Measurements from ENCODE around the gene NTSR1. TPM values are rescaled to one million over a fixed set of nuclear protein-coding genes. Genes with fewer than 3 reads are reported as not detected.

The NTSR1 gene
- polyA plus RNA-seq, 3 donors, result 0.35 to 2.5 (median 0.40) TPM

GRCh38 chr20:62754122-62754990 is 45.7 kb downstream of the NTSR1 start:
- no peak overlapping the region for H2AFZ ChIP-seq (ENCODE audit: insufficient read depth, low read depth, low read length, poor library complexity, severe bottlenecking)
- H3K4me2 ChIP-seq (replicated peaks; ENCODE audit: extremely low read depth, low read length, poor library complexity, severe bottlenecking), result no peak overlapping the region
- no peaks in the 10 kb centered on the region for H4K20me1 ChIP-seq (ENCODE audit: insufficient read depth, low read length)
- Mint-ChIP-seq H3K4me1 (peaks cover 11% of the 10 kb centered on the region), H3K4me3 (no peak overlapping the region), H3K27me3 (ENCODE audit: low read depth in 3 of 3) (peaks cover 6 to 15% (median 12%) of the 10 kb centered on the region in 3 donors), H3K9me3 (peaks cover 0 to 6% (median 0%) of the 10 kb centered on the region in 7 donors), H3K36me3 (peaks cover 2 to 18% of the 10 kb centered on the region in 2 donors), H3K27ac (no peak overlapping the region)
- no peak overlapping the region for H3K27ac ChIP-seq (ENCODE audit: low read depth in 1 of 2, low read length in 2 of 2)
- no peak for DNase-seq
- no peak overlapping the region for H3K9ac ChIP-seq (ENCODE audit: insufficient read depth, low read length, poor library complexity, severe bottlenecking)
- H3K79me2 ChIP-seq (ENCODE audit: insufficient read depth, low read length), result no peaks in the 10 kb centered on the region
- TF ChIP-seq CTCF (IDR thresholded peaks at IDR 0.05), result no peak
- peaks cover 12 to 14% of the 10 kb centered on the region in 2 donors for H3K4me1 ChIP-seq (ENCODE audit: control insufficient read depth in 1 of 2, insufficient read depth in 2 of 2, low read length in 2 of 2)
- no peak overlapping the region for H3K4me3 ChIP-seq (replicated peaks in 1 of 3; ENCODE audit: low read depth in 2 of 3, low read length in 3 of 3)
- H3K36me3 ChIP-seq (replicated peaks in 1 of 2; ENCODE audit: control insufficient read depth in 1 of 2, insufficient read depth in 2 of 2, low read length in 2 of 2), result no peaks in the 10 kb centered on the region
- 95% methylated on average over 29 of the region's 31 CpGs for WGBS (ENCODE audit: insufficient coverage)
- H3K9me3 ChIP-seq (replicated peaks in 1 of 2; ENCODE audit: control insufficient read depth in 1 of 2, insufficient read depth in 1 of 2, low read length in 2 of 2), result no peaks in the 10 kb centered on the region
- intact Hi-C loops (cut with micrococcal nuclease), result no loop called here
- H3K27me3 ChIP-seq (ENCODE audit: control insufficient read depth in 2 of 2, insufficient read depth in 2 of 2, low read length in 2 of 2), result no peaks in the 10 kb centered on the region

- Histone ChIP-seq H3K9ac (ENCODE audit: insufficient read depth, low read length, poor library complexity, severe bottlenecking) (no peak overlapping the region), H3K9me3 (replicated peaks in 1 of 2; ENCODE audit: control insufficient read depth in 1 of 2, insufficient read depth in 1 of 2, low read length in 2 of 2) (no peaks in the 10 kb centered on the region), H3K4me3 (replicated peaks in 1 of 3; ENCODE audit: low read depth in 2 of 3, low read length in 3 of 3) (no peak overlapping the region), H3K79me2 (ENCODE audit: insufficient read depth, low read length) (no peaks in the 10 kb centered on the region), H3K27ac (ENCODE audit: low read depth in 1 of 2, low read length in 2 of 2) (no peak overlapping the region), H3K36me3 (replicated peaks in 1 of 2; ENCODE audit: control insufficient read depth in 1 of 2, insufficient read depth in 2 of 2, low read length in 2 of 2) (no peaks in the 10 kb centered on the region), H3K4me1 (ENCODE audit: control insufficient read depth in 1 of 2, insufficient read depth in 2 of 2, low read length in 2 of 2) (peaks cover 12 to 17% of the 10 kb centered on the region in 2 donors), H4K20me1 (ENCODE audit: insufficient read depth, low read length) (no peaks in the 10 kb centered on the region), H3K27me3 (ENCODE audit: control insufficient read depth in 2 of 2, insufficient read depth in 2 of 2, low read length in 2 of 2) (no peaks in the 10 kb centered on the region), H3K4me2 (replicated peaks; ENCODE audit: extremely low read depth, low read length, poor library complexity, severe bottlenecking) (no peak overlapping the region), H2AFZ (ENCODE audit: insufficient read depth, low read depth, low read length, poor library complexity, severe bottlenecking) (no peak overlapping the region)
- 80% methylated on average over 1 of the region's 1 CpG for WGBS (ENCODE audit: insufficient coverage)
- DNase-seq, result no peak
- Mint-ChIP-seq H3K27ac (no peak overlapping the region), H3K4me1 (peaks cover 14% of the 10 kb centered on the region), H3K27me3 (ENCODE audit: low read depth in 3 of 3) (peaks cover 6 to 15% (median 12%) of the 10 kb centered on the region in 3 donors), H3K9me3 (peaks cover 0 to 5% (median 0%) of the 10 kb centered on the region in 7 donors), H3K36me3 (peaks cover 2 to 21% of the 10 kb centered on the region in 2 donors), H3K4me3 (no peak overlapping the region)
- intact Hi-C loops (cut with micrococcal nuclease), result no loop called here
- no peak for TF ChIP-seq CTCF (IDR thresholded peaks at IDR 0.05)
Observed at GRCh38 chr20:62754991-62755356, 46.3 kb downstream of the NTSR1 start.
